Brain microvascular endothelial cell (primary cell): ENCODE results near the gene CRNKL1.

Source experiments
- DNase-seq: peaks from one replicate; pipeline ENCODE4 v3.0.0-alpha.2; 2020
- H3K27ac ChIP-seq: fragments of 250-450 bp; sonication (Bioruptor Pico); 2 replicates; pipeline ENCODE4 v1.5.1; 2020; ENCODE audit warnings: mild to moderate bottlenecking, moderate library complexity
- H3K27me3 ChIP-seq: fragments of 250-450 bp; sonication (Bioruptor Pico); replicated peaks from 2 replicates; pipeline ENCODE4 v1.5.1; 2020; ENCODE audit warnings: mild to moderate bottlenecking
- H3K36me3 ChIP-seq: fragments of 250-450 bp; sonication (Bioruptor Pico); replicated peaks from 2 replicates; pipeline ENCODE4 v1.5.1; 2020; ENCODE audit warnings: mild to moderate bottlenecking
- H3K4me3 ChIP-seq: 2 replicates; pipeline ENCODE4 v1.5.1; 2011; ENCODE audit warnings: low read depth, mild to moderate bottlenecking, control low read depth, low read length, moderate library complexity
- in situ Hi-C: cut with HindIII; loops from 2 replicates; pipeline ENCODE4 v1.10.0; 2017; ENCODE audit warnings: low sequenced_read_pairs, low pct_ligation_motif_present
- TF ChIP-seq, protein P1 (sequence below): IDR thresholded peaks from 2 replicates; pipeline ENCODE4 v1.5.1; 2011; ENCODE audit warnings: low read depth, mild to moderate bottlenecking, moderate library complexity, low read length, control low read depth, inconsistent platforms; ENCODE audit errors: missing control alignments

The CRNKL1 gene

DNA sequence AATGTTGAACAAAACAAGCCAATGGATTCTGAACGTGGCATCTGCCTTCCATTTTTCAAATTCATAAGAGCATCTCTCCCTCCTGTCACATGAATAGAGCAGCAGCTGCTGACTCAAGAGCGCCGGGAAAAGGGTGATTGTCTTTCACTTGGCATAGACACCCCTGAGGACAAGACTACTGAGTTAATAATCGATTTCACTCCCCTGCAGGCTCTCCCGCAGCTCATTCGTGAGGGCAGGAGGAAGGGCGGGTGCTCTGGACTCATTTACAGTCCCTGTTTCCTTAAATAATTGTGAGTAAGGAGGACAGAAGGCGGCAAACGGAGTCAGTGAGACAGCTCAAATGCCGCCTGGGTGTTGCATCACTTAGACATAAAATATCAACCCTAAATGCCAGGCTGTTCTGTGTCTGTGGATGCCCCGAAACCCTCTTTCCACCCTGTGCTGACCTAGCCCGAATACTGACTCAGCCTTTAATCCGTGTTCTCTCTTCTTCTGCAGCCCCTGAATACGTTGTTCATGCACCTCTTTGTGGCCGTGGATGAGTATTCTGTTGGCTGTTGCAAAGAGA is 21.6 kb upstream of the CRNKL1 start:
- TF ChIP-seq, protein P1, sequence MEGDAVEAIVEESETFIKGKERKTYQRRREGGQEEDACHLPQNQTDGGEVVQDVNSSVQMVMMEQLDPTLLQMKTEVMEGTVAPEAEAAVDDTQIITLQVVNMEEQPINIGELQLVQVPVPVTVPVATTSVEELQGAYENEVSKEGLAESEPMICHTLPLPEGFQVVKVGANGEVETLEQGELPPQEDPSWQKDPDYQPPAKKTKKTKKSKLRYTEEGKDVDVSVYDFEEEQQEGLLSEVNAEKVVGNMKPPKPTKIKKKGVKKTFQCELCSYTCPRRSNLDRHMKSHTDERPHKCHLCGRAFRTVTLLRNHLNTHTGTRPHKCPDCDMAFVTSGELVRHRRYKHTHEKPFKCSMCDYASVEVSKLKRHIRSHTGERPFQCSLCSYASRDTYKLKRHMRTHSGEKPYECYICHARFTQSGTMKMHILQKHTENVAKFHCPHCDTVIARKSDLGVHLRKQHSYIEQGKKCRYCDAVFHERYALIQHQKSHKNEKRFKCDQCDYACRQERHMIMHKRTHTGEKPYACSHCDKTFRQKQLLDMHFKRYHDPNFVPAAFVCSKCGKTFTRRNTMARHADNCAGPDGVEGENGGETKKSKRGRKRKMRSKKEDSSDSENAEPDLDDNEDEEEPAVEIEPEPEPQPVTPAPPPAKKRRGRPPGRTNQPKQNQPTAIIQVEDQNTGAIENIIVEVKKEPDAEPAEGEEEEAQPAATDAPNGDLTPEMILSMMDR: no peak
- no peak overlapping the region for H3K27ac ChIP-seq
- no peaks in the 10 kb centered on the region for H3K36me3 ChIP-seq
- DNase-seq: no peak
- no peaks in the 10 kb centered on the region for H3K27me3 ChIP-seq
- no peak overlapping the region for H3K4me3 ChIP-seq
- in situ Hi-C loops: no loop called here

DNA sequence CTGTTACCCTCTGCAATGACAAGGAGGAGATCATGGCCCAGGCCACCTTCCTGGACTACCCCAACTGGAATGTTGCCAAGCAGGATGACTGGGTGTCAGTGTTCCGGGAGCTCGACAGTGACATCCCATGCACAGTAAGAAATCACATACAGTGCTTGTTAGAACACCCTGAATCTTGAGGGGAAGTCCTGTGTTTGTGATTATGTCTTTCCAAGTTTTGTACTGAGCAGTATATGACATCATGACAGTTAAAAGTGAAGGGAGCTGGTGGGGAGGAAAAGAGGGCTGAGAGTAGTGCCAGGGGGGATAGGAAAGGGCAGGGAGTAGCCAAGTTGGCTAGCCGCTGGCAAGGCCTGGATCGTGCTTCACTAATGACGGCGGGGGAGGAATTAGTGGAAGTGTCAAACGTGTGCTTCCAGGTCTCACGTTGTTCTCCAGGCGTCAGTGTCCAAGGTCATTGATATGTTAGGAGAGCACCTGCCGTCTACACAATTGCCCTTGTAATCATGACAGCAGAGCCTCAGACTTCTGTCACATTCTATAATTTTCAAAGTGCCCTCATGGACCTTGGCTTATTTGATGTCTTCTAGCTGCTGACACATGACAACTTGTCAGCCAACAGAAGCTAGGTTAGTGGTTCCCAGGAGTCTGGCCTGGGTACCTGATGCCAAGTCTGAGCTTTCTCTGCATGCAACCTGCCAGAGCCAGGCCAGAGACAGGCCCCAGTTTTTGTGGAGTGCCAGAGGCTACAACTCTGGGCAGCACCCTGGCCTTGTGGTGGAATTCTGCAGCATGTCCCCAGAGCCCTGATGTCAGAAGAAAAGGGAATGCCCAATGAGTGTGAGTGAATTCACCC is 18.8 kb upstream of the CRNKL1 start:
- DNase-seq: no peak
- TF ChIP-seq, protein P1: no peak
- in situ Hi-C loops: no loop called here

DNA sequence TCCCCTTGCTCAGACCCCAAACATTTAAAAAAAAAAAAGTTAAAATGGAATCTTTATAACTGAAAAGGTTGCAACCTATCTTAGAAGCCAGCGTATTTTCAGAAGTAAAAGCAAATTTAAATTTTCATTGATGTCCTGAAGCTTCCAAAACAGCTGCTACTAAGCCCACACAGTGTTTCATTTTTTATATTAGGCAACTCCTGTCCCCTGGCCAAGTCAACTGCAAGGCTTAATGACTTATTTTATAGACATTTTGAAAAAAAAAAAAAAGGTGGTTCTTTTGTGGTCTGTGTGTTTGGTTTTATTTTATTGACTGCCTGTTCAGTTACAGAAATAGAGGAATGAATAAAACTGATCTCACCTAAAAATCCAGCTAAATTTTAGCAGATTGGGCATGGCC is 13.1 kb upstream of the CRNKL1 start:
- DNase-seq: no peak
- TF ChIP-seq, protein P1: no peak
- in situ Hi-C loops: no loop called here
- Histone ChIP-seq H3K4me3 (no peak overlapping the region), H3K27ac (no peak overlapping the region), H3K36me3 (no peaks in the 10 kb centered on the region), H3K27me3 (no peaks in the 10 kb centered on the region)

More for the DNA sequence above, 18.8 kb upstream of the CRNKL1 start:
- Histone ChIP-seq H3K4me3 (no peak overlapping the region), H3K27me3 (no peaks in the 10 kb centered on the region), H3K27ac (no peak overlapping the region), H3K36me3 (no peaks in the 10 kb centered on the region)

DNA sequence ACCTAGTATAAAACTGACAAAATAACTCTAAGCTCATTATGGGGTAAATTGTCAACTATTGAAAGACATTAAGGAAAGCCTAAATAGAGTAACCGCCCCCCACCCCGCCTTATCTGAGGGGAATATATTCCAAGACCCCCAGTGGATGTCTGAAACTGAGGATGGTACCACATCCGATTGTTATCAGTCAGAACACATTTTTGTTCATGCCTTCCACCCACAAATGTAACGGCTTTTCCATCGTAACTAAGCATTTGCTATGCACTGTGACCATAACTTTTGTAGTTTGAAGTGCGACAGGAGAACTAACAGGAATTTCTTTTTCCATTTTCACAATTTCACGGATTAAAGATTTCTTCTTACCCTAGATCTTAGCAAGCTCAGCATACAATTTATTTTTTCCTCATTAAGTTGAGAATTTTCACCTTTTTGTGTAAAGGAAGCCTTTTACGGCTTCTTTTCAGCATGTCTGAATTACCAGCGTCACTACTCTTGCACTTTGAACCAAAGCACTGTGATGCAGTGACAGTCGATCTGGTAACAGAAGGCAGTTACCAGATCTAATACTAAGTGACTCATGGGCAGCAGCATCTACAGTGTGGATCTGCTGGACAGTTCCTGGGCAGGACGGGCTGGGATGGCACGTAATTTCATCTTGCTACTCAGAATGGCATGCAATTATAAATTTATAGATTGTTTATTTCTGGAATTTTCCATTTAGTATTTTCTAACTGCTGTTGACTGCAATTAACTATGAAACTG is 11.9 kb upstream of the CRNKL1 start:
- Histone ChIP-seq H3K27me3 (no peaks in the 10 kb centered on the region), H3K4me3 (no peak overlapping the region)
- in situ Hi-C loops: no loop called here

DNA sequence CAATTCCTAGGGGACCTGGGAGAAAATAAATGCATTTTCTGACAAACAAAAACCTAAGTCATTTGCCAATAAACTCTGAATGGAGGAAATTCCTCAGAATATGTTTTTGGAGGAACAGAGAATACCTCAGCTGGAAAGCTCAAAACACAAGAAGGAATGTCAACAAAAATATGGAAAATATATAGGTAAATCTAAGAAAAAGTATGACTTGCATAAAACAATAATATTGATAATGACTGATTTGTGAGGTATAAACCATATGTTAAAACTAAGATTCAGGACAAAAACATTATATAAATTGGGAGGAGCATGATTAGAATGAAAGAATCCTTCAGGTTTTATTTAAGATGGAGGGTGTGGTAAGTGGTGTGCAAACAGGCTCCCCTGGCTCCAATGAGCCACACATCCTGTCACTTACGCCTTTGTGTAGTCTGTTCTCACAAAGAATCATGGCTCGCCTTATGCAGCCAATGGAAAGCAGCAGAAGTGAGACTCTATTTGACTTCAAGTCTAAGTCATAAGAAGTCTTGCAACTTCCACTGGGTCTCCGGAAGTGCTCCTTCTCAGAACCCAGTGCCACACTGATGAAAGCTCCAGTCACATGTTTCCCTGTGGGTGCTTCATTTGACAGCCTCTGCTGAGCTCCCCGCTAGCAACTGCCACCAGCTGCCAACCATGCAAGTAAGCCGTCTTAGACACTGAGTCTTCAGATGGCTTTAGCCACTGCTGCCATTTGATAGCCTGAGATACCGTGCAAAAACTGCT is 8.2 kb upstream of the CRNKL1 start:
- Histone ChIP-seq H3K27ac (no peak overlapping the region), H3K36me3 (no peaks in the 10 kb centered on the region), H3K27me3 (no peaks in the 10 kb centered on the region), H3K4me3 (no peak overlapping the region)
- no peak for DNase-seq
- in situ Hi-C loops: no loop called here
- TF ChIP-seq, protein P1: no peak

More for the DNA sequence above, 11.9 kb upstream of the CRNKL1 start:
- no peak overlapping the region for H3K27ac ChIP-seq
- DNase-seq: no peak
- no peaks in the 10 kb centered on the region for H3K36me3 ChIP-seq
- TF ChIP-seq, protein P1: no peak
